NOMO-1 treated with dmso at 0.1 percent for 144 hours (cell line): Measurements from ENCODE around the gene NCKAP5.

Experiments used
- DNase-seq: peaks from one replicate; lab custom pipeline; 2025; ENCODE audit not compliant: unreplicated experiment; lab: John Stamatoyannopoulos, UW

NCKAP5 gene

GRCh38 chr2:133568172-133568571 is at the start of gene NCKAP5:
Gene NCKAP5 (minus strand): TSS chr2:133568463. CDS start chr2:133517526, 50,937 bp downstream.
- no peak for DNase-seq

GRCh38 chr2:133609664-133610063 is 41.4 kb upstream of the NCKAP5 start:
- DNase-seq = no peak

GRCh38 chr2:133608291-133608690 is 40.0 kb upstream of the NCKAP5 start:
- DNase-seq = no peak

- no peak for DNase-seq
Observed at GRCh38 chr2:133607679-133608078, 39.4 kb upstream of the NCKAP5 start.

GRCh38 chr2:133606616-133607015 is 38.4 kb upstream of the NCKAP5 start:
- no peak for DNase-seq

- DNase-seq = no peak
Observed at GRCh38 chr2:133605766-133606137, 37.5 kb upstream of the NCKAP5 start.

GRCh38 chr2:133605011-133605765 is 36.9 kb upstream of the NCKAP5 start:
- DNase-seq = no peak

- no peak for DNase-seq
Observed at GRCh38 chr2:133603109-133603508, 34.8 kb upstream of the NCKAP5 start.

GRCh38 chr2:133602538-133602937 is 34.3 kb upstream of the NCKAP5 start:
- DNase-seq = no peak

- DNase-seq = no peak
Observed at GRCh38 chr2:133600266-133600928, 32.1 kb upstream of the NCKAP5 start.

- no peak for DNase-seq
Observed at GRCh38 chr2:133599811-133600210, 31.5 kb upstream of the NCKAP5 start.

GRCh38 chr2:133599211-133599803 is 31.0 kb upstream of the NCKAP5 start:
- no peak for DNase-seq

GRCh38 chr2:133598769-133599168 is 30.5 kb upstream of the NCKAP5 start:
- no peak for DNase-seq

GRCh38 chr2:133596701-133597393 is 28.6 kb upstream of the NCKAP5 start:
- DNase-seq = no peak

GRCh38 chr2:133591164-133591563 is 22.9 kb upstream of the NCKAP5 start:
- no peak for DNase-seq

GRCh38 chr2:133589456-133589855 is 21.2 kb upstream of the NCKAP5 start:
- DNase-seq = no peak

GRCh38 chr2:133588144-133588543 is 19.9 kb upstream of the NCKAP5 start:
- DNase-seq = no peak

GRCh38 chr2:133586978-133587377 is 18.7 kb upstream of the NCKAP5 start:
- DNase-seq = no peak

GRCh38 chr2:133581010-133581760 is 12.9 kb upstream of the NCKAP5 start:
- DNase-seq = no peak

GRCh38 chr2:133579274-133579673 is 11.0 kb upstream of the NCKAP5 start:
- no peak for DNase-seq

- no peak for DNase-seq
Observed at GRCh38 chr2:133576714-133577113, 8.5 kb upstream of the NCKAP5 start.
